K562 (cell line): Measurements from ENCODE around the gene YPEL2. TPM values are rescaled to one million over a fixed set of nuclear protein-coding genes. Genes with fewer than 3 reads are reported as not detected.

Source experiments
- ATAC-seq: fragments of 200-7000 bp; cut with Tn5 transposase; 3 replicates; pipeline ENCODE4 v1.9.1; 2020; ENCODE audit warnings: moderate library complexity
- BruUV-seq: library from RNA; stranded (reverse); fragments of 400-500 nt; replicated peaks from 2 replicates; lab custom pipeline; 2021; lab: Mats Ljungman, UMichigan
- CTCF ChIA-PET: fragments of 300-600 bp; formaldehyde crosslinking; extraction: SDS; loops from one replicate; lab custom pipeline; 2021; ENCODE audit warnings: low intra/inter-chr PET ratio; lab: Yijun Ruan, JAX
- POLR2A ChIA-PET: fragments of 300-600, 350-650 bp; sonication (Branson Sonifier 250); formaldehyde crosslinking; extraction: SDS; loops from one replicate; lab custom pipeline; 2021; ENCODE audit warnings: antibody characterized with exemption, inconsistent platforms; lab: Yijun Ruan, JAX
- DNase-seq, 4 experiments: peaks; one replicate each; pipeline versions ENCODE4 v3.0.0 to v3.0.0-alpha.2; 2011 to 2018; ENCODE audit warnings: low spot score in 3 of 4, mixed read lengths in 3 of 4; ENCODE audit errors: extremely low read depth in 1 of 4
- FAIRE-seq: peaks from 2 replicates; lab custom pipeline; 2011; peaks lifted over from hg19 to GRCh38; lab: Jason Lieb, UNC
- H2AFZ ChIP-seq: 2 replicates; pipeline ENCODE4 v1.6.0; 2011; ENCODE audit warnings: low read depth, low read length, control low read depth, inconsistent platforms
- H3K27ac ChIP-seq: fragments of 200-600 bp; 3 replicates; pipeline ENCODE4 v1.8.0; 2011; ENCODE audit warnings: low read depth, mild to moderate bottlenecking, control low read depth, inconsistent platforms, low read length, moderate library complexity, mixed read lengths; ENCODE audit errors: extremely low read depth
- H3K27me3 ChIP-seq, 2 experiments: fragments of 300-600 bp in 1 of 2; 2 replicates in 1 of 2; 3 replicates in 1 of 2; pipeline versions ENCODE4 v1.6.0 to v1.8.0; 2011; ENCODE audit warnings: inconsistent platforms in 2 of 2, low read length in 2 of 2, mild to moderate bottlenecking in 1 of 2, mixed read lengths in 1 of 2, moderate library complexity in 1 of 2; ENCODE audit not compliant: control insufficient read depth in 2 of 2, insufficient read depth in 2 of 2
- H3K36me3 ChIP-seq: fragments of 300-600 bp; 3 replicates; pipeline ENCODE4 v1.8.0; 2011; ENCODE audit warnings: mild to moderate bottlenecking, low read length, inconsistent platforms; ENCODE audit not compliant: control insufficient read depth, insufficient read depth
- H3K4me1 ChIP-seq, 2 experiments: fragments of 200-600 bp in 1 of 2; replicated peaks in 1 of 2; 2 replicates in 1 of 2; 3 replicates in 1 of 2; pipeline versions ENCODE4 v1.5.1 to v1.8.0; 2011; ENCODE audit warnings: inconsistent platforms in 2 of 2, low read length in 2 of 2, mild to moderate bottlenecking in 1 of 2, mixed read lengths in 1 of 2, moderate library complexity in 1 of 2; ENCODE audit not compliant: control insufficient read depth in 2 of 2, insufficient read depth in 2 of 2
- H3K4me2 ChIP-seq: 2 replicates; pipeline ENCODE4 v1.6.1; 2011; ENCODE audit warnings: low read length, control low read depth, inconsistent platforms, mixed read lengths; ENCODE audit not compliant: insufficient read depth
- H3K4me3 ChIP-seq: fragments of 200-600 bp; sonication (generic), shearing (Covaris generic); 2 replicates; pipeline ENCODE4 v1.5.1; 2016; ENCODE audit warnings: control low read depth, inconsistent platforms
- H3K79me2 ChIP-seq: fragments of 200-600 bp; 3 replicates; pipeline ENCODE4 v1.8.0; 2011; ENCODE audit warnings: low read length, inconsistent platforms; ENCODE audit not compliant: control insufficient read depth, insufficient read depth
- H3K9ac ChIP-seq, 2 experiments: 2 replicates each; pipeline versions ENCODE4 v1.6.0 to v1.6.1; 2011; ENCODE audit warnings: low read depth in 2 of 2, low read length in 2 of 2, control low read depth in 1 of 2, inconsistent platforms in 1 of 2, mild to moderate bottlenecking in 1 of 2, mixed read lengths in 1 of 2; ENCODE audit not compliant: insufficient read depth in 1 of 2
- H3K9me1 ChIP-seq: one replicate; pipeline ENCODE4 v1.6.0; 2011; ENCODE audit warnings: inconsistent platforms, mild to moderate bottlenecking, low read length, moderate library complexity; ENCODE audit not compliant: control insufficient read depth, insufficient read depth
- H3K9me3 ChIP-seq: replicated peaks from 2 replicates; pipeline ENCODE4 v1.5.1; 2011; ENCODE audit warnings: low read depth, low read length, inconsistent platforms; ENCODE audit not compliant: control insufficient read depth, insufficient read depth
- H4K20me1 ChIP-seq: replicated peaks from 2 replicates; pipeline ENCODE4 v1.6.1; 2011; ENCODE audit warnings: low read length, inconsistent platforms, mixed read lengths; ENCODE audit not compliant: control insufficient read depth, insufficient read depth
- ADNP ChIP-seq: fragments of 200-800 bp; sonication (Bioruptor generic); IDR thresholded peaks from 2 replicates; pipeline ENCODE4 v1.6.1; 2016; ENCODE audit warnings: missing genetic modification characterization, missing compliant biosample characterization
- BCOR ChIP-seq: fragments of 450-650 bp; IDR thresholded peaks from 2 replicates; pipeline ENCODE4 v1.6.1; 2016
- KDM1A ChIP-seq, 2 experiments: fragments of 450-650 bp; IDR thresholded peaks; 2 replicates each; pipeline ENCODE4 v1.6.1; 2016; ENCODE audit warnings: mild to moderate bottlenecking in 2 of 2
- RBM25 ChIP-seq: fragments of 200-400 bp; formaldehyde crosslinking; IDR thresholded peaks from 2 replicates; pipeline ENCODE4 v1.6.1; 2018; ENCODE audit warnings: low read length, low read depth, moderate library complexity; ENCODE audit not compliant: severe bottlenecking
- WGBS: fragments of 100-300 bp; shearing (Covaris generic); methylation state at CpG from one replicate; pipeline ENCODE4 v1.1.6; 2016; ENCODE audit warnings: low coverage, mixed read lengths; ENCODE audit not compliant: insufficient coverage; ENCODE audit errors: missing lambda C conversion rate; 5-methylcytosine and 5-hydroxymethylcytosine counted together
- in situ Hi-C: fragments of 300-500 bp; cut with MboI; formaldehyde crosslinking; loops from 4 replicates; pipeline ENCODE4 v1.15.0; 2018; ENCODE audit warnings: inconsistent platforms, mixed read lengths
- intact Hi-C: fragments of 100-400 bp; cut with micrococcal nuclease; formaldehyde crosslinking; loops from 2 replicates; pipeline ENCODE4 v1.14.2; 2022
- polyA plus RNA-seq, 8 experiments: library from polyadenylated mRNA; depleted of rRNA in 4 of 8; stranded (reverse) in 5 of 8; unstranded in 3 of 8; fragments of >200 nt; fragmentation: Nextera tagmentation in 2 of 8; fragmentation: Illumina TruSeq in 1 of 8; extraction: Ambion mirVana in 2 of 8; extraction: Trizol in 1 of 8; gene quantifications; 2 replicates each; pipeline versions ENCODE4 v1.2.1 to v1.2.3, GENCODE V29; 2011 to 2014; ENCODE audit warnings: inconsistent platforms in 1 of 8, missing spikeins in 1 of 8
- total RNA-seq, 7 experiments: library from RNA; depleted of rRNA in 6 of 7; stranded (reverse); fragments of >200 nt in 6 of 7; fragmentation: Illumina TruSeq in 2 of 7; extraction: Trizol in 2 of 7; gene quantifications; 2 replicates each; pipeline versions ENCODE4 v1.2.1 to v1.2.3, GENCODE V29; 2011 to 2021; ENCODE audit warnings: low replicate concordance in 1 of 7
- TF ChIP-seq, protein P1 (sequence below): sonication (generic); IDR thresholded peaks from 2 replicates; pipeline ENCODE4 v1.6.1; 2016

Gene YPEL2
- total and polyA plus RNA-seq, 9 of the 15 experiments (the other 6 are each of a cell fraction or from before 2014, with no cell fraction given): 0.11 to 2.4 (median 0.47) TPM

- no peak for ATAC-seq
- no peaks in the 10 kb centered on the region for H3K36me3 ChIP-seq
- no peak overlapping the region for H3K4me3 ChIP-seq
- in situ Hi-C loops (no loop called here), intact Hi-C loops (loop anchor here (5.0 kb wide), 1 partner anchor 37 kb away; no protein-coding TSS in a partner anchor)
- TF ChIP-seq RBM25: peak; percentile 91
- TF ChIP-seq ADNP (tag): peak; percentile 87
- TF ChIP-seq BCOR: peak; percentile 38; the same call in 1 of the 2 replicates
- TF ChIP-seq, protein P1, sequence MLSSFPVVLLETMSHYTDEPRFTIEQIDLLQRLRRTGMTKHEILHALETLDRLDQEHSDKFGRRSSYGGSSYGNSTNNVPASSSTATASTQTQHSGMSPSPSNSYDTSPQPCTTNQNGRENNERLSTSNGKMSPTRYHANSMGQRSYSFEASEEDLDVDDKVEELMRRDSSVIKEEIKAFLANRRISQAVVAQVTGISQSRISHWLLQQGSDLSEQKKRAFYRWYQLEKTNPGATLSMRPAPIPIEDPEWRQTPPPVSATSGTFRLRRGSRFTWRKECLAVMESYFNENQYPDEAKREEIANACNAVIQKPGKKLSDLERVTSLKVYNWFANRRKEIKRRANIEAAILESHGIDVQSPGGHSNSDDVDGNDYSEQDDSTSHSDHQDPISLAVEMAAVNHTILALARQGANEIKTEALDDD: no peak
- TF ChIP-seq KDM1A (IDR thresholded peaks at IDR 0.05): peak; percentile 27 to 32; a peak in 2 of 4 replicates
- no peak overlapping the region for H2AFZ ChIP-seq
- ChIA-PET CTCF (no interaction called here), POLR2A (interaction anchor here (1.1 to 1.3 kb wide), 2 partner anchors 8 to 9 kb away, joined by 3 to 5 read pairs; no protein-coding TSS in a partner anchor)
- no peak overlapping the region for H3K27ac ChIP-seq
- no peak for DNase-seq
- no peaks in the 10 kb centered on the region for H3K79me2 ChIP-seq
- no peak overlapping the region for H3K9ac ChIP-seq
- 4% methylated on average over 3 of the region's 3 CpGs for WGBS
- FAIRE-seq: no peak
- no peaks in the 10 kb centered on the region for H4K20me1 ChIP-seq
- no peaks in the 10 kb centered on the region for H3K9me1 ChIP-seq
- no peaks in the 10 kb centered on the region for H3K4me1 ChIP-seq
- no TSS peak for BruUV-seq
- H3K9me3 ChIP-seq: no peaks in the 10 kb centered on the region
- H3K4me2 ChIP-seq: no peak overlapping the region
- peaks cover 3 to 25% of the 10 kb centered on the region in 2 experiments for H3K27me3 ChIP-seq
Observed at GRCh38 chr17:59404471-59404870, 73.0 kb downstream of the YPEL2 start.
